SU-DHL-6 (cell line): ENCODE data around the gene NELL1.

Experiments
- CTCF ChIP-seq: fragments of 200-600 bp; sonication (generic); IDR thresholded peaks from one replicate; pipeline ENCODE4 v1.5.1; 2017; ENCODE audit warnings: antibody characterized with exemption, mild to moderate bottlenecking, low read length, moderate library complexity; ENCODE audit not compliant: insufficient read depth, poor library complexity, severe bottlenecking
- EZH2phosphoT487 ChIP-seq: fragments of 200-600 bp; sonication (generic), shearing (Covaris generic); conservative IDR thresholded peaks from 2 replicates; pipeline ENCODE4 v1.6.1; 2018; ENCODE audit warnings: mild to moderate bottlenecking, antibody characterized with exemption, low read length, moderate library complexity, mixed read lengths

GRCh38 chr11:20762980-20763379 lies 93.6 kb downstream of the NELL1 start:
- TF ChIP-seq CTCF (no peak), EZH2phosphoT487 (no peak)
